Cardiac fibroblast (primary cell): Measurements from ENCODE around the gene ANKRD44.

Experiments used
- DNase-seq, 2 donors: peaks; one replicate each; pipeline versions ENCODE4 v3.0.0 to v3.0.0-alpha.2; 2010; ENCODE audit warnings: low read depth in 2 of 2
- H3K4me3 ChIP-seq, 2 donors: replicated peaks in 1 of 2; 1 replicate in 1 of 2; 2 replicates in 1 of 2; pipeline ENCODE4 v1.5.1; 2011; ENCODE audit warnings: low read depth in 2 of 2, low read length in 2 of 2, mild to moderate bottlenecking in 2 of 2, moderate library complexity in 1 of 2
- CTCF ChIP-seq: IDR thresholded peaks from one replicate; pipeline ENCODE4 v1.5.1; 2011; ENCODE audit warnings: low read depth, mild to moderate bottlenecking, low read length, inconsistent platforms

ANKRD44 gene

GRCh38 chr2:197215748-197216360, 94.7 kb downstream of the ANKRD44 start:
- peak; percentile 35 to 54 for DNase-seq
- H3K4me3 ChIP-seq, result no peak overlapping the region
- no peak for TF ChIP-seq CTCF

GRCh38 chr2:197212344-197213262, 98.0 kb downstream of the ANKRD44 start:
- DNase-seq, result peak in 1 of 2 donors; percentile 43
- no peak overlapping the region for H3K4me3 ChIP-seq
- no peak for TF ChIP-seq CTCF

GRCh38 chr2:197211881-197212342, 98.7 kb downstream of the ANKRD44 start:
- no peak for DNase-seq
- no peak for TF ChIP-seq CTCF
- no peak overlapping the region for H3K4me3 ChIP-seq

- no peak for DNase-seq
- no peak for TF ChIP-seq CTCF
- no peak overlapping the region for H3K4me3 ChIP-seq
Measured at GRCh38 chr2:197210430-197210829, 100.2 kb downstream of the ANKRD44 start.

GRCh38 chr2:197209742-197210408, 100.7 kb downstream of the ANKRD44 start:
- no peak for DNase-seq
- TF ChIP-seq CTCF, result no peak

GRCh38 chr2:197209246-197209645, 101.3 kb downstream of the ANKRD44 start:
- H3K4me3 ChIP-seq, result no peak overlapping the region
- no peak for TF ChIP-seq CTCF
- DNase-seq, result no peak

More at GRCh38 chr2:197209742-197210408, 100.7 kb downstream of the ANKRD44 start:
- no peak overlapping the region for H3K4me3 ChIP-seq
